UCSD-AML1 (cell line): ENCODE results near the gene NOVA1.
"Not testable (repeated sequence)": the region's sequence is repeated elsewhere in the genome, so short reads cannot be mapped to it uniquely, and the experiment has no call there.

Source experiments
- DNase-seq: peaks from one replicate; lab custom pipeline; 2025; ENCODE audit not compliant: unreplicated experiment; lab: John Stamatoyannopoulos, UW

NOVA1 gene

GRCh38 chr14:26597589-26598080 lies at the start of gene NOVA1:
NOVA1 (minus strand) TSS chr14:26598033; CDS start chr14:26597436, 597 bp downstream.
- DNase-seq = no peak

GRCh38 chr14:26645057-26645456 lies 47.2 kb upstream of the NOVA1 start:
- not testable (repeated sequence) for DNase-seq

GRCh38 chr14:26636561-26636960 lies 38.7 kb upstream of the NOVA1 start:
- DNase-seq = no peak

- not testable (repeated sequence) for DNase-seq
These were observed 37.1 kb upstream of the NOVA1 start for GRCh38 chr14:26634946-26635345.

- DNase-seq = no peak
These were observed 28.4 kb upstream of the NOVA1 start for GRCh38 chr14:26626256-26626655.

- no peak for DNase-seq
These were observed 24.8 kb upstream of the NOVA1 start for GRCh38 chr14:26622611-26623010.

- no peak for DNase-seq
These were observed 24.2 kb upstream of the NOVA1 start for GRCh38 chr14:26621807-26622560.

- DNase-seq = no peak
These were observed 23.5 kb upstream of the NOVA1 start for GRCh38 chr14:26621364-26621763.

- no peak for DNase-seq
These were observed 13.4 kb upstream of the NOVA1 start for GRCh38 chr14:26611259-26611658.

- no peak for DNase-seq
These were observed 9.0 kb upstream of the NOVA1 start for GRCh38 chr14:26606729-26607312.

- DNase-seq = no peak
These were observed 7.8 kb upstream of the NOVA1 start for GRCh38 chr14:26605602-26606001.

GRCh38 chr14:26602902-26603301 lies 5.1 kb upstream of the NOVA1 start:
- no peak for DNase-seq

- no peak for DNase-seq
These were observed 4.0 kb upstream of the NOVA1 start for GRCh38 chr14:26601856-26602255.

- DNase-seq = no peak
These were observed 1.5 kb upstream of the NOVA1 start for GRCh38 chr14:26599291-26599690.

- no peak for DNase-seq
These were observed 869 bp upstream of the NOVA1 start for GRCh38 chr14:26598672-26599131.

- DNase-seq = no peak
These were observed 343 bp upstream of the NOVA1 start for GRCh38 chr14:26598081-26598671.

GRCh38 chr14:26597071-26597588 lies 703 bp downstream of the NOVA1 start:
- DNase-seq = no peak

GRCh38 chr14:26596543-26597061 lies 1.2 kb downstream of the NOVA1 start:
- no peak for DNase-seq

- no peak for DNase-seq
These were observed 1.8 kb downstream of the NOVA1 start for GRCh38 chr14:26595926-26596542.

- DNase-seq = no peak
These were observed 2.9 kb downstream of the NOVA1 start for GRCh38 chr14:26594756-26595545.
